ENCODE results near the gene PLD2. TPM values are rescaled to one million over a fixed set of nuclear protein-coding genes. Genes with fewer than 3 reads are reported as not detected.
"Not testable (repeated sequence)": the region's sequence is repeated elsewhere in the genome, so short reads cannot be mapped to it uniquely, and the experiment has no call there.

Gene PLD2
- total RNA-seq, 1 donor from 2014 or later: 32.1 TPM

GRCh38 chr17:4863321-4863720 is 56.4 kb downstream of the PLD2 start:
- H3K27me3 Mint-ChIP-seq (ENCODE audit: low read depth): no peaks in the 10 kb centered on the region
- H3K4me1 Mint-ChIP-seq (ENCODE audit: low read depth): peaks cover 16% of the 10 kb centered on the region
- no peak for DNase-seq (ENCODE audit: low spot score)
- no peak overlapping the region for H3K27ac Mint-ChIP-seq (ENCODE audit: unreplicated experiment)
- no peak overlapping the region for H3K4me3 Mint-ChIP-seq (ENCODE audit: unreplicated experiment)
- peaks cover 1% of the 10 kb centered on the region for H3K36me3 Mint-ChIP-seq (ENCODE audit: low read depth)
- H3K9me3 Mint-ChIP-seq (ENCODE audit: low read depth): no peaks in the 10 kb centered on the region
- TF ChIP-seq CTCF (IDR thresholded peaks at IDR 0.05): no peak

GRCh38 chr17:4867535-4867934 is 60.6 kb downstream of the PLD2 start:
- H3K4me1 Mint-ChIP-seq (ENCODE audit: low read depth); H3K4me3 Mint-ChIP-seq (ENCODE audit: unreplicated experiment); H3K36me3 Mint-ChIP-seq (ENCODE audit: low read depth); H3K27ac Mint-ChIP-seq (ENCODE audit: unreplicated experiment); DNase-seq (ENCODE audit: low spot score); H3K9me3 Mint-ChIP-seq (ENCODE audit: low read depth); H3K27me3 Mint-ChIP-seq (ENCODE audit: low read depth): not testable (repeated sequence)

- not testable (repeated sequence) for DNase-seq (ENCODE audit: low spot score); H3K27ac Mint-ChIP-seq (ENCODE audit: unreplicated experiment); H3K27me3 Mint-ChIP-seq (ENCODE audit: low read depth); H3K4me3 Mint-ChIP-seq (ENCODE audit: unreplicated experiment); H3K36me3 Mint-ChIP-seq (ENCODE audit: low read depth); H3K4me1 Mint-ChIP-seq (ENCODE audit: low read depth); H3K9me3 Mint-ChIP-seq (ENCODE audit: low read depth)
These were observed 62.4 kb downstream of the PLD2 start for GRCh38 chr17:4869058-4869998.

GRCh38 chr17:4870855-4871254 is 63.9 kb downstream of the PLD2 start:
- no peaks in the 10 kb centered on the region for H3K27me3 Mint-ChIP-seq (ENCODE audit: low read depth)
- peaks cover 3% of the 10 kb centered on the region for H3K36me3 Mint-ChIP-seq (ENCODE audit: low read depth)
- H3K4me1 Mint-ChIP-seq (ENCODE audit: low read depth): peaks cover 5% of the 10 kb centered on the region
- no peak overlapping the region for H3K4me3 Mint-ChIP-seq (ENCODE audit: unreplicated experiment)
- DNase-seq (ENCODE audit: low spot score): no peak
- no peaks in the 10 kb centered on the region for H3K9me3 Mint-ChIP-seq (ENCODE audit: low read depth)
- TF ChIP-seq CTCF (IDR thresholded peaks at IDR 0.05): no peak
- H3K27ac Mint-ChIP-seq (ENCODE audit: unreplicated experiment): no peak overlapping the region

GRCh38 chr17:4872786-4873185 is 65.8 kb downstream of the PLD2 start:
- H3K9me3 Mint-ChIP-seq (ENCODE audit: low read depth): no peaks in the 10 kb centered on the region
- H3K36me3 Mint-ChIP-seq (ENCODE audit: low read depth): peaks cover 5% of the 10 kb centered on the region
- H3K4me3 Mint-ChIP-seq (ENCODE audit: unreplicated experiment): no peak overlapping the region
- peaks cover 5% of the 10 kb centered on the region for H3K4me1 Mint-ChIP-seq (ENCODE audit: low read depth)
- H3K27ac Mint-ChIP-seq (ENCODE audit: unreplicated experiment): no peak overlapping the region
- TF ChIP-seq CTCF (IDR thresholded peaks at IDR 0.05): no peak
- DNase-seq (ENCODE audit: low spot score): no peak
- H3K27me3 Mint-ChIP-seq (ENCODE audit: low read depth): no peaks in the 10 kb centered on the region

Other genes with a start within 250 kb of the PLD2 start
- gene GGT6, start 246.6 kb upstream of the PLD2 start, total RNA-seq: not detected in 3 replicates
- 0.32 to 0.36 TPM in 2 of 3 replicates, not detected in the other for gene SMTNL2, start 222.6 kb upstream of the PLD2 start, total RNA-seq
- 0.15 TPM in 1 of 3 replicates, not detected in the others for gene ALOX15, start 165.5 kb upstream of the PLD2 start, total RNA-seq
- gene PELP1, start 103.0 kb upstream of the PLD2 start, total RNA-seq: 44.1 to 56.2 TPM (median 48.2 TPM) in 3 replicates
- 7.1 to 11.8 TPM (median 7.2 TPM) in 3 replicates for gene ARRB2, start 96.5 kb upstream of the PLD2 start, total RNA-seq
- gene MED11, start 75.7 kb upstream of the PLD2 start, total RNA-seq: 14.6 to 21.3 TPM (median 16.9 TPM) in 3 replicates
- gene ZMYND15, start 67.3 kb upstream of the PLD2 start, total RNA-seq: 0.23 to 0.48 TPM (median 0.45 TPM) in 3 replicates
- 4.7 to 8.0 TPM (median 5.4 TPM) in 3 replicates for gene CXCL16, start 67.2 kb upstream of the PLD2 start, total RNA-seq
- not detected in 3 replicates for gene TM4SF5, start 35.3 kb upstream of the PLD2 start, total RNA-seq
- gene VMO1, start 20.8 kb upstream of the PLD2 start, total RNA-seq: 0.82 to 2.4 TPM (median 1.2 TPM) in 3 replicates
- gene GLTPD2, start 18.2 kb upstream of the PLD2 start, total RNA-seq: not detected in 3 replicates
- gene PSMB6, start 11.0 kb upstream of the PLD2 start, total RNA-seq: 110 to 146 TPM (median 113 TPM) in 3 replicates
- gene MINK1, start 26.2 kb downstream of the PLD2 start, total RNA-seq: 89.1 to 93.0 TPM (median 90.6 TPM) in 3 replicates
- gene C17orf107, start 92.4 kb downstream of the PLD2 start, total RNA-seq: 1.5 to 1.8 TPM (median 1.6 TPM) in 3 replicates
- gene CHRNE, start 95.9 kb downstream of the PLD2 start, total RNA-seq: 0.22 to 0.35 TPM in 2 of 3 replicates, not detected in the other
- gene GP1BA, start 125.1 kb downstream of the PLD2 start, total RNA-seq: not detected in 3 replicates
- gene SLC25A11, start 132.9 kb downstream of the PLD2 start, total RNA-seq: 44.0 to 62.4 TPM (median 46.6 TPM) in 3 replicates
- gene RNF167, start 133.1 kb downstream of the PLD2 start, total RNA-seq: 69.7 to 95.8 TPM (median 74.5 TPM) in 3 replicates
- 512 to 784 TPM (median 766 TPM) in 3 replicates for gene PFN1, start 141.4 kb downstream of the PLD2 start, total RNA-seq
- gene ENO3, start 144.0 kb downstream of the PLD2 start, total RNA-seq: 7.0 to 9.8 TPM (median 7.4 TPM) in 3 replicates
- 73.0 to 87.3 TPM (median 79.4 TPM) in 3 replicates for gene SPAG7, start 160.7 kb downstream of the PLD2 start, total RNA-seq
- gene CAMTA2, start 180.5 kb downstream of the PLD2 start, total RNA-seq: 47.4 to 97.8 TPM (median 90.2 TPM) in 3 replicates
- 0.74 to 1.5 TPM (median 0.85 TPM) in 3 replicates for gene INCA1, start 190.4 kb downstream of the PLD2 start, total RNA-seq
- gene KIF1C, start 190.8 kb downstream of the PLD2 start, total RNA-seq: 141 to 193 TPM (median 174 TPM) in 3 replicates
- gene SLC52A1, start 228.3 kb downstream of the PLD2 start, total RNA-seq: not detected in 3 replicates